IMR-90 (cell line): ENCODE measurements around the gene ALDH1A1.

Source experiments
- BHLHE40 ChIP-seq: fragments of 150-350 bp; IDR thresholded peaks from 2 replicates; pipeline ENCODE4 v1.6.1; 2016; ENCODE audit warnings: mild to moderate bottlenecking, low read depth, low read length
- CHD1 ChIP-seq: IDR thresholded peaks from 2 replicates; pipeline ENCODE4 v1.6.1; 2012; ENCODE audit warnings: low read depth, low read length, improper control_type of control experiment
- CTCF ChIP-seq: conservative IDR thresholded peaks from 2 replicates; pipeline ENCODE4 v1.5.1; 2012; ENCODE audit warnings: mild to moderate bottlenecking, low read depth, low read length, improper control_type of control experiment
- MAFK ChIP-seq: IDR thresholded peaks from 2 replicates; pipeline ENCODE4 v1.6.1; 2012; ENCODE audit warnings: low read depth, low read length, improper control_type of control experiment
- MXI1 ChIP-seq: IDR thresholded peaks from 2 replicates; pipeline ENCODE4 v1.6.1; 2012; ENCODE audit warnings: low read depth, mild to moderate bottlenecking, low read length, moderate library complexity, borderline replicate concordance
- NFE2L2 ChIP-seq: fragments of 150-350 bp; IDR thresholded peaks from 2 replicates; pipeline ENCODE4 v1.6.1; 2016; ENCODE audit warnings: low read depth, mild to moderate bottlenecking, low read length
- POLR2A ChIP-seq: IDR thresholded peaks from 2 replicates; pipeline ENCODE4 v1.6.1; 2012; ENCODE audit warnings: mild to moderate bottlenecking, low read depth, low read length
- RAD21 ChIP-seq: IDR thresholded peaks from 2 replicates; pipeline ENCODE4 v1.6.1; 2012; ENCODE audit warnings: low read length, improper control_type of control experiment
- RCOR1 ChIP-seq: IDR thresholded peaks from 2 replicates; pipeline ENCODE4 v1.6.1; 2012; ENCODE audit warnings: mild to moderate bottlenecking, low read length, improper control_type of control experiment; ENCODE audit not compliant: insufficient replicate concordance
- RFX5 ChIP-seq: IDR thresholded peaks from 2 replicates; pipeline ENCODE4 v1.8.0; 2012; ENCODE audit warnings: low read depth, mild to moderate bottlenecking, low read length, moderate library complexity
- SMC3 ChIP-seq: fragments of 150-350 bp; IDR thresholded peaks from 2 replicates; pipeline ENCODE4 v1.6.1; 2016; ENCODE audit warnings: low read depth, mild to moderate bottlenecking, antibody characterized with exemption, low read length, moderate library complexity
- TF ChIP-seq, protein P1 (sequence below): fragments of 150-350 bp; IDR thresholded peaks from 2 replicates; pipeline ENCODE4 v1.6.1; 2016; ENCODE audit warnings: low read depth, mild to moderate bottlenecking, low read length, moderate library complexity, borderline replicate concordance

DNA sequence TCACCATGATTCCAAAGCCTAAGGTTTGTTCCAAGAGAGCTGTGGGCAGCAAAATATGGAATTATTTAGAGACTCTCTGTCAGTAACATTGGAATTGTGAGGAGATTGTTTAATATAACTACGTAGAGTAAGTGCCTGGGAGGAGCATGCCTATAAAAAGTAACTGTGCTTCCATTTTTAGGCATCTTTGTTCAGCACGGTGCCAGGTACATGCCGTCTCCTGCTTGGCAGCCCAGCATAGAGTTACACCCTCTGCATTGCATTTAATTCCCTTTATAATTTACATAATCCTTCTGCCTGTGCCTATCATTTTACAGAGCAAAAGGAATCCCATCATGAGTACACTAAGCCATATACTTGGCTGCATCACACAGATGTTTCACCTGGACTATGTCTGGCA lies 32.1 kb upstream of the ALDH1A1 start:
- TF ChIP-seq RCOR1: no peak
- no peak for TF ChIP-seq CTCF
- TF ChIP-seq MAFK: no peak
- TF ChIP-seq CHD1: no peak
- TF ChIP-seq POLR2A: no peak
- no peak for TF ChIP-seq RFX5
- TF ChIP-seq, protein P1, sequence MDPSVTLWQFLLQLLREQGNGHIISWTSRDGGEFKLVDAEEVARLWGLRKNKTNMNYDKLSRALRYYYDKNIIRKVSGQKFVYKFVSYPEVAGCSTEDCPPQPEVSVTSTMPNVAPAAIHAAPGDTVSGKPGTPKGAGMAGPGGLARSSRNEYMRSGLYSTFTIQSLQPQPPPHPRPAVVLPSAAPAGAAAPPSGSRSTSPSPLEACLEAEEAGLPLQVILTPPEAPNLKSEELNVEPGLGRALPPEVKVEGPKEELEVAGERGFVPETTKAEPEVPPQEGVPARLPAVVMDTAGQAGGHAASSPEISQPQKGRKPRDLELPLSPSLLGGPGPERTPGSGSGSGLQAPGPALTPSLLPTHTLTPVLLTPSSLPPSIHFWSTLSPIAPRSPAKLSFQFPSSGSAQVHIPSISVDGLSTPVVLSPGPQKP: no peak
- no peak for TF ChIP-seq RAD21
- no peak for TF ChIP-seq BHLHE40
- no peak for TF ChIP-seq SMC3
- no peak for TF ChIP-seq MXI1
- no peak for TF ChIP-seq NFE2L2
